DOHH2 (cell line): ENCODE data around the gene SGTB.

ENCODE experiments used
- H3F3A ChIP-seq: fragments of 200-600 bp; sonication (generic), shearing (Covaris generic); 2 replicates; pipeline ENCODE4 v1.6.0; 2016; ENCODE audit warnings: antibody characterized with exemption, mild to moderate bottlenecking; ENCODE audit not compliant: control insufficient read depth, insufficient read depth
- H3K27ac ChIP-seq: fragments of 200-600 bp; sonication (generic); 2 replicates; pipeline ENCODE4 v1.5.1; 2014; ENCODE audit warnings: low read depth, mild to moderate bottlenecking, low read length, moderate library complexity
- H3K27me3 ChIP-seq: fragments of 200-600 bp; sonication (generic); 2 replicates; pipeline ENCODE4 v1.6.1; 2014; ENCODE audit warnings: mild to moderate bottlenecking, low read length, mixed read lengths; ENCODE audit not compliant: control insufficient read depth
- H3K36me3 ChIP-seq: fragments of 200-600 bp; sonication (generic); 2 replicates; pipeline ENCODE4 v1.6.1; 2014; ENCODE audit warnings: mild to moderate bottlenecking, low read length, moderate library complexity, mixed read lengths; ENCODE audit not compliant: control insufficient read depth
- H3K4me1 ChIP-seq: fragments of 200-600 bp; sonication (generic); 2 replicates; pipeline ENCODE4 v1.6.1; 2014; ENCODE audit warnings: mild to moderate bottlenecking, low read length, mixed read lengths; ENCODE audit not compliant: control insufficient read depth
- H3K4me2 ChIP-seq: fragments of 200-600 bp; sonication (generic); 2 replicates; pipeline ENCODE4 v1.6.0; 2014; ENCODE audit warnings: mild to moderate bottlenecking, low read length, moderate library complexity
- H3K4me3 ChIP-seq: fragments of 200-600 bp; sonication (generic); 2 replicates; pipeline ENCODE4 v1.5.1; 2014; ENCODE audit warnings: mild to moderate bottlenecking, low read length, mixed read lengths
- H3K79me2 ChIP-seq: fragments of 200-600 bp; sonication (generic); 2 replicates; pipeline ENCODE4 v1.6.1; 2014; ENCODE audit warnings: mild to moderate bottlenecking, low read length, mixed read lengths; ENCODE audit not compliant: control insufficient read depth
- H3K9me2 ChIP-seq: fragments of 200-600 bp; sonication (generic); replicated peaks from 2 replicates; pipeline ENCODE4 v1.6.1; 2014; ENCODE audit warnings: mild to moderate bottlenecking, low read length, mixed read lengths; ENCODE audit not compliant: control insufficient read depth
- H3K9me3 ChIP-seq: fragments of 200-600 bp; sonication (generic); 2 replicates; pipeline ENCODE4 v1.6.1; 2014; ENCODE audit warnings: antibody characterized with exemption, low read length, mixed read lengths; ENCODE audit not compliant: control insufficient read depth, insufficient read depth
- H4K20me1 ChIP-seq: fragments of 200-600 bp; sonication (generic); 2 replicates; pipeline ENCODE4 v1.6.0; 2014; ENCODE audit warnings: low read depth, mild to moderate bottlenecking, antibody characterized with exemption, low read length, moderate library complexity; ENCODE audit not compliant: control insufficient read depth, insufficient read depth
- CTCF ChIP-seq: fragments of 200-600 bp; sonication (generic); IDR thresholded peaks from one replicate; pipeline ENCODE4 v1.5.1; 2014; ENCODE audit warnings: antibody characterized with exemption, mild to moderate bottlenecking, low read depth, low read length; ENCODE audit not compliant: poor library complexity, severe bottlenecking
- EZH2phosphoT487 ChIP-seq: fragments of 200-600 bp; sonication (generic); IDR thresholded peaks from 2 replicates; pipeline ENCODE4 v1.6.1; 2017; ENCODE audit warnings: borderline replicate concordance, mild to moderate bottlenecking, antibody characterized with exemption, low read length, moderate library complexity, mixed read lengths

The SGTB gene

GRCh38 chr5:65768723-65769346 lies 46.9 kb upstream of the SGTB start:
- H3K27me3 ChIP-seq: no peaks in the 10 kb centered on the region
- no peaks in the 10 kb centered on the region for H4K20me1 ChIP-seq
- no peaks in the 10 kb centered on the region for H3K9me2 ChIP-seq

GRCh38 chr5:65767565-65767964 lies 45.7 kb upstream of the SGTB start:
- Histone ChIP-seq H3K4me3 (no peak overlapping the region), H3K27ac (no peak overlapping the region), H3K4me1 (no peaks in the 10 kb centered on the region), H3K9me2 (no peaks in the 10 kb centered on the region), H4K20me1 (no peaks in the 10 kb centered on the region), H3K9me3 (no peaks in the 10 kb centered on the region), H3K36me3 (peaks cover 8% of the 10 kb centered on the region; the same call in 1 of the 2 replicates), H3F3A (no peaks in the 10 kb centered on the region), H3K4me2 (no peak overlapping the region), H3K79me2 (no peaks in the 10 kb centered on the region), H3K27me3 (no peaks in the 10 kb centered on the region)
- TF ChIP-seq EZH2phosphoT487: no peak
- TF ChIP-seq CTCF: no peak

More at GRCh38 chr5:65768723-65769346, 46.9 kb upstream of the SGTB start:
- no peaks in the 10 kb centered on the region for H3K9me3 ChIP-seq
- no peaks in the 10 kb centered on the region for H3K4me1 ChIP-seq
- no peaks in the 10 kb centered on the region for H3K79me2 ChIP-seq
- TF ChIP-seq CTCF (no peak), EZH2phosphoT487 (no peak)
- no peak overlapping the region for H3K4me3 ChIP-seq
- H3F3A ChIP-seq: no peaks in the 10 kb centered on the region
- H3K4me2 ChIP-seq: no peak overlapping the region
- H3K27ac ChIP-seq: no peak overlapping the region
- H3K36me3 ChIP-seq: peaks cover 6% of the 10 kb centered on the region; the same call in 1 of the 2 replicates

- no peaks in the 10 kb centered on the region for H3K9me3 ChIP-seq
- H3F3A ChIP-seq: no peaks in the 10 kb centered on the region
- TF ChIP-seq CTCF: no peak
- no peak for TF ChIP-seq EZH2phosphoT487
- H3K4me2 ChIP-seq: no peak overlapping the region
- no peak overlapping the region for H3K4me3 ChIP-seq
- peaks cover 8% of the 10 kb centered on the region; the same call in 1 of the 2 replicates for H3K36me3 ChIP-seq
- no peaks in the 10 kb centered on the region for H3K79me2 ChIP-seq
- no peaks in the 10 kb centered on the region for H3K4me1 ChIP-seq
- H4K20me1 ChIP-seq: no peaks in the 10 kb centered on the region
- H3K27me3 ChIP-seq: no peaks in the 10 kb centered on the region
- no peaks in the 10 kb centered on the region for H3K9me2 ChIP-seq
- H3K27ac ChIP-seq: no peak overlapping the region
Observed at GRCh38 chr5:65766781-65767180, 44.9 kb upstream of the SGTB start.
